ENCODE results near the gene STK26. TPM values are rescaled to one million over a fixed set of nuclear protein-coding genes. Genes with fewer than 3 reads are reported as not detected.
"Not testable (repeated sequence)": the region's sequence is repeated elsewhere in the genome, so short reads cannot be mapped to it uniquely, and the experiment has no call there.

Gene STK26
- polyA plus RNA-seq, 3 donors = 7.1 to 10.0 (median 8.7) TPM

DNA sequence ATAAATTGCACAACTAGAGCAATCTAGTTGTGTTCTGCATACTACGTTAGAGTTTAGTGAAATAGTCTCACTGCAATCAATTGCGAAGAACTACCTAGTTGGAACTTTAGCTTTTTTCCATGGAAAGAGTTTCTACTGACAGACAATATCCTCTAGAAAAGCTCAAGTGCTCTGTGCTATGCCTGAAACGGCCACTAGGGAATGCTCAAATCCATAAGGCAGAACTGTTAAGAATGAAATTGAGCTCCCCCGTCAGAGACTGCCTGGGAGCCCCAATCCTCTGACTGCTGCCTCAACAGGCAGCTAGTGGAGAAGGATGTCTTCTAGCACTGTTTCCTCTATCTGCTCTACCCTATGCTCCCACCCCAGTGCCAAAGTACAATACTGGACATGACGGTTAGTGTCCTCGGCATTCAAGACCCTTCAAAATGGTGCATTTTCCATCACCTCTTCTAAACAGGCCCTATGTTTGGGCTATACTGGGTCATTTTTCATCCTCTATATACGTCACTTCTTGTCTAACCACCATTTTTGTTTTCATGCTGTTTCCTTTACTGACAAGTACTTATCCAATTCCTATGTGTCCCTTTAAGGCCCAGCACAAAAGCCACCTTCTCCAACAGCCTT is 69.5 kb downstream of the STK26 start:
- DNase-seq = peak; percentile 53

DNA sequence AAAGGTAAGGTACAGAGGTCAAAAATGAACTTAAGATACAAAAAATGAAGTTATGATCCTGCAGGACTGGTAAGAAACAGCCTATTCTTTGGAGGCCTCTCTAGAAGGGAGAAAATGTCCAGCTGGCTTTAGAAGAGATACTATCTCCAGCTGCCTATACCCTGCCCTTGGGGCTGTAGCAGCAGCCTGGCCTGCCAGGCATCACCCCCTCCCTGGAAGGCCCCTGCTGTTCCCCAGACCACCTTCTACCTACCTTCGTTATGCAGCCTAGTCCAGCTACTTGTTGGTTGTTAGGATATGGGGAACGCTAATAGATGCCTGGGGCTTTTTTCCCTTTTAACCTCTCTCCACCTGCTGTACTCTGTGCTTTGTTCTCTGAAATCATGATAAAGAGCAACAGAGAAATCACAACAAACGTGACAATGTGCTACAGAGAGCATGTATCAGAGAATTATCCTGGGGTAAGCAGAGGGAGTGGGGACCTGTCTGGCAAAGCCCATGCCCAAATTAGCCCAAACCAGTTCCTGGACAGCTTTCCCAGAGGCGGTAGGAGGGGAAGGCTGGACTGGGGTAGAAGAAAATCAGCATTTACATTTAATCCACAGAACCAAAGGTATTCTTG is 70.2 kb downstream of the STK26 start:
- DNase-seq = no peak

DNA sequence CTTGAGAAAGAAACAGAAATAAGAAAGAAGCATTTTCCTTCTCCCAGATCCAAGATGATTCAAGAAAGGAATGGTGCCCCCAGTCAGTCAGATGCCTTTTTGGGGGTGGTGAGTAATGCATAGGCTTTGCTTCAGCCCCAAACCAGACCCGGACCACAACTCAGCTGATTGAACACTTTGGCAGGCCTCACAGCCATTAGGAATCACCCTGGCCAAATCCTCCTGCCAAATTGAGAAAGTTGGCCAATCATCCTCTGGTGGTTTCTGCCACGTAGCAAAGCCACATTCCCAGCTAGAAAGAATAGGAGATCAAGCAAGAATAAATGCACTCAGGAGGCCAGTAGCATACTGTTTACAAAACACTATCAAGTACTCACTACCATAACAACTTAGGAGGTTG is 71.1 kb downstream of the STK26 start:
- no peak for DNase-seq

DNA sequence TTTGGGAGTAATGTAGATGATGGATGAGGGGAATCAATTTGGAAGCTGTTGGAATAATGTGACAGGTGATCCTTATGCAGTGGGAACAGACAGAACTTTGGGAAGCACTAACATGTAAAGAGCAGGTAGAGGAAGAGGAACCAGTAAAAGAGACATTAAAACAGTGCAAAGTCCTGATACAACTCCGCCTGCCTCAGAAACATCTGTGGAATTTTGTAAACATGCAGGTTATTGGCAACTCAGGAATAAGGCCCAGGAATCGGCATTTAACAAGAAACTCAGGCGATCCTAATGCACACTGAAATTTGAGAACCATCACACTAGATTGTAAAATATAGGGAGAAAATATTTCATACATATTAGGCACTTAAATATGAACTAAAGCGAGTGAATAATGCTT is 75.6 kb downstream of the STK26 start:
- DNase-seq = not testable (repeated sequence)

DNA sequence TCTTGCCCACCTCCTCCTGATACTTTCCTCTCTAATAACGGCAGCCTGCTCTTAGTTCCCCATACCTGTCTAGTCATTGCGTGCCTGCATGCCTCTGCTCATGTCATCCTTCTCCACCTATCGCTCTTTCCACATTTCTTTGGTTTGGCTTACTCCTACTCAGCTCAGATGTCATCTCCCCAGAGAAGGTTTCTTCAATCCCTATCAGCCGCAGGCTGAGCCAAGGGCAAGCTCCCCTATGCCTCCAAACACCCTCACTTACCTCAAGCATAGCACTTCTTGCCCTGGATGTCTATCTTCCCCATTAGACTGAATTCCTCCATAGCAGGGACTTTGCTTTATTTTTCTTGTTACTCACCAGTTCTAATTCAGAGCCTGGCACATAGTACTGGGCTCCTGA is 78.1 kb downstream of the STK26 start:
- no peak for DNase-seq

DNA sequence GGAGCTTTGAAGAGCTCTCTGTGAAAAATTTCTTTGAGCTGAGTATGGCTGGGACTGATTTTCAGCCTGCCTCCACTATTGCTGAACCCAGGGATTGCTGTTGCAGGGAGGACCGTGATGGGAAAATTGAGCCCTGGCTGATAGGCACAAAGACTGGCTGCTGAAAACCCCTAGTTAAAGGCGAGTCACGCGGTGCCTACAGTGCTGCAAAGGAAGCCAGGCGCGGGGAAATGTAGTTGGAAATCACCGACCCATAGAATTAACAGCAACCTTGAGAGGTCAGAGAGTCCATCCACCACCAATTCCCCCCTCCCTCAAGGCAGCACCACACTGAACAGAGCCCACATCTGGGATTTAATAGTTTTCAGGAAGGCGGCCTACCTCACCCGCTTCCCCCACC is 78.7 kb downstream of the STK26 start:
- DNase-seq = no peak

DNA sequence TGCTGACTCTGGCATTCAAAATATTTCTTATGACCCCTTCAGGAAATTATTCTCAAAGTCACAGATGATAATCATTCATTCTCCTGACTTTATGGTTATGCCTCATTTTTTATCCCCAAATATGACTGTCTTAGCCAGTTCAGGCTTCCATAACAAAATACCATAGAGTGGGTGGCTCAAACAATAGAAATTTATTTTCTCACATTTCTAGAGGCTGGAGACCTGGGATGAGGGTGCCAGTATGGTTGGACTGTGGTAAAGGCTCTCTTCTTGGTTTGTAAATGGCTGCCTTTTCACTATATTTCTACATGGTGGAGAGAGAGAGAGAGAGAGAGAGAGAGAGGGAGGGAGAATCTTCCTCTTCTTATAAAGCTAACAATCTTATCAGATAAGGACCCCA is 84.2 kb downstream of the STK26 start:
- no peak for DNase-seq

DNA sequence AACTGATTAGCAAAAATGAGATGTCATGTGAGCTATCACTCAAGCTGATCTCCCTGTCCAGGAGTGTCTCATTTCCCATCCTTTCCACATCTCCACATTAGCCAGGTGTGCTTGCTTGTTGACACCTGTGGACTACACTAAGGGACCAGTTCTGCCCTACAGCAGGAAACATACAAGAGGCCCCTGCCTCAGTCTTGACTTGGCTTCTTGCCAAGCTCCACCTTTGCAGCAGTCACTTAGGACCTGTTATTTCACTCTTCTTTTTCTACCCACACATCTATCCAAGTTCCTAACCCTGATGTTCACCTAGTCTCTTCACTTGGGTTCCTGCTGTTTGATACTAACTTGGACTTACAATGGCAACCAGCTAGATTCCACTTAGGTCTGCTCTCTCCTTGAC is 91.5 kb downstream of the STK26 start:
- DNase-seq = no peak

DNA sequence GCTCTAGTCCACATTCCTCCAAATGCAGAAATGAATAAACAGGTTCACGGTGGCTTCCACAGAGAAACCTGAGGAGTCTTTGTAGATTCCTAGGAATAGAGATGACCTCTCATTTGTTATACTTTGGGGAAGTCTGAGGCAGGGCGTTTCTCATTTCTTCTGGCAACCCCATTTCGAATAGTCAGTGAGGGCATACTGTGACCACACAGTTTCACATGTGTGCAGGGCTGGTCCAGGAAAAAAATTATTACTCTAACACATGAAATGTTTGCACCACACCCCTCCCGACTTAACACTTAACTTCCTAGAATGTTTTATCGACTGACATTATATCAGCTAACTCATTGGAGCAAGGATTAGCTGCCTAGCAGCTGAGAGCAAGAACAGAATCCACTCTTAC is 92.7 kb downstream of the STK26 start:
- DNase-seq = no peak

DNA sequence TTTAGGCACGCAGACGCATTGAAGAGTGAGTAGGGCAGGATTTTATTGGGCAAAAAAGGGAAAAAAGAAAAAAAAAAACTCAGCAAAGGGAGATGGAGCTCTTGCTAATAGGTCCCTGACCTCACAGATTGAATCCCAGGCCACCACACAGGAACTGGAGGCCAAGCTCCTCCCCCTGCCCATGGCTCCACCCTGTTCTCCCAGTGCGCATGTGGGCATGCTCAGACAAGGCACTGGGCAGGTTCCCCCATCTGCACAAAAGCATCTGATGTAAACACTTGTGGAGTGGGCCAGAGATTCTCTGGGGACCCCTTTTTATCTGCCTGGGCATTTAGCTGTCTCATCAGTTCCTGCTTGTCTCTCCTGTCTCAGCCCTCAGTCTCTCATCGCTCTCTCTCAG is 95.3 kb downstream of the STK26 start:
- no peak for DNase-seq

DNA sequence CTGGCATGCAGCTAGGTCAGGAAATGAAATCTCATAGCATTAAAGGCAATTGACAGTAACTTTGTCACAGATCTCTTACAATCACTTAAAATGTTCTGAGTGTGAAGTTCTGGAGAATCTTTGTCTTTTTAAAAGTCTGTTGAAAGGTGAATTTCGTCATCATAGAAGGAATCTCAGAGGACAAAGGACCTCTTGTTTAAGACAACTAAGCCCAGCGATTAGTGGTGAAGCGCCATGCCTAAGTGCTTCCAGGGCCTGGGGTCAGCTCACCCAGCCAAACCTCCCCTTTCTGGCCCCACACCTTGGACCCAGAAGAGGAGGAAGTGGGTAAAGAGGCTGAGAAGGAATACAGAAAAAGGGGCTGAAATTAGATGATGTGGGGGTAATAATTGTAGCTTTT is 96.2 kb downstream of the STK26 start:
- DNase-seq = no peak

DNA sequence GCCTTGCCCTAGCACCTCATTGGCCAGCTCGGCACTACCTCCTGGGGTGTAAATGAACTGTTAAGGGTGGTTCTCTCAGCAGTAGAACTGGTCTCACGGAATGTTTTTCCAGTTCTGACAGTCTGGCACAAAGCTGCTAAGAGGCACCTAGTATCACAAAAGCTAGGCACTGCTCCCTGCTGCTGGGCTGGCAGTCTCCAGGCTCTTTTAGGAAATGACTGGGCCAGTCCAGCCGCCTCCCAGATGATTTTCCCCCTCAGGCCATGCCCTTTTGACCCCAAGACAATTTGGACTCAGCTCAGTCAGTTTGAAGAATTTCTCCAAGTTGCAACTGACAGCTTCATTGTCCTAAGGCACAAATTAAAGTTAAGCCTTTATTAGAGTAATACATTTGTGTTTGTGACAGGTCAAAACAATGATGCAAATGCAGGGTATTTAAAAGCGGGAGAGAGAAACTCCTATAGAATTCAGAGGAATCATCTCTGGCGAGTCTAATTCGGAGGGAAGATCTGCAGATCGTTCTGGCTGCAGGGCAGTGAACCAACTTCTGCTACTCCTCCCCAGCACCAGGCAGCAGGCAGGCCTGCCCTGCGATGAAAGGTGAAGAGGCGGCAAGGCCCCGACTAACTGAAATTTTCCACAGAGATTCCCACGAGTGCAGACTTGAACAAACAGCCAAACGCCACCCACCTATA is 96.9 kb downstream of the STK26 start:
- no peak for DNase-seq

DNA sequence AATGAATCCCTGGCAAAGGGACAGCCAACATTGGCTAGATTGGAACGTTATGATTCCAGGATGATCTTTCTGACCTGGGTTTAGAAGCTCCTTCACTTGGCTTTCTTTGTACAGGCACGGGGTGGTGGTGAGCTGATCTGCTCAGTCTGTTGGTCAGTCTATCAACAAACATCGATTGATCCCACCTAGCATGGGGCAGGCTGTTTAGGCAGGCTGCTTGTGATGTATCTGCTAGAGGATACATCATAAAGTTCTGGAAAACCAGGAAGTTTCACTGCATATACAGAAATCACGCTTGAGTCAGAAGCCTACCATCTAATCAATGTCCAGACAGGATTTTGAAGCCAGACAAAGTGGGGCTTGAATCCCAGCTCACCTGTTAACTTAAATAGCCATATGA is 97.8 kb downstream of the STK26 start:
- DNase-seq = no peak

Other genes starting within 250 kb of the STK26 start
- 1 to 10 TPM; 1.2 to 1.6 (median 1.4) TPM for gene FRMD7, start 104.7 kb downstream of the STK26 start, polyA plus RNA-seq (ENCODE audit: insufficient read length in 3 of 3)
- 10 to 100 TPM; 42.8 to 46.8 (median 45.2) TPM for gene RAP2C, start 196.1 kb downstream of the STK26 start, polyA plus RNA-seq (ENCODE audit: insufficient read length in 3 of 3)